Upper lobe of left lung (tissue), 6 donors: ENCODE results near the gene SLC26A1. TPM values are rescaled to one million over a fixed set of nuclear protein-coding genes. Genes with fewer than 3 reads are reported as not detected.

Experiments
- ATAC-seq, 2 donors: fragments of 200-7000 bp; cut with Tn5 transposase; one replicate each; pipeline ENCODE4 v1.9.1; 2022; ENCODE audit warnings: mild to moderate bottlenecking in 2 of 2, moderate library complexity in 2 of 2; ENCODE audit not compliant: low FRiP score in 2 of 2
- DNase-seq, 2 donors: peaks; one replicate each; pipeline ENCODE4 v3.0.0-alpha.2; 2019 to 2020
- H3K27ac ChIP-seq, 4 donors: fragments of 200-600 bp; sonication (generic); one replicate each; pipeline ENCODE4 v1.5.1; 2016 to 2019
- H3K27me3 ChIP-seq, 4 donors: fragments of 200-600 bp; sonication (generic); one replicate each; pipeline ENCODE4 v1.5.1; 2017 to 2019
- H3K36me3 ChIP-seq, 4 donors: fragments of 200-600 bp; sonication (generic); one replicate each; pipeline ENCODE4 v1.5.1; 2016 to 2019
- H3K4me1 ChIP-seq, 4 donors: fragments of 200-600 bp; sonication (generic); one replicate each; pipeline ENCODE4 v1.5.1; 2018 to 2019
- H3K4me3 ChIP-seq, 4 donors: fragments of 200-600 bp; sonication (generic); one replicate each; pipeline ENCODE4 v1.5.1; 2017 to 2019; ENCODE audit warnings: mild to moderate bottlenecking in 2 of 4, moderate library complexity in 1 of 4
- H3K9me3 ChIP-seq, 4 donors: fragments of 200-600 bp; sonication (generic); one replicate each; pipeline ENCODE4 v1.5.1; 2018 to 2019
- CTCF ChIP-seq, 6 experiments: fragments of 450-650 bp in 4 of 6; fragments of 200-600 bp in 2 of 6; sonication (generic) in 2 of 6; IDR thresholded peaks; one replicate each; pipeline ENCODE4 v1.5.1; 2016 to 2019; ENCODE audit warnings: antibody characterized with exemption in 6 of 6
- EP300 ChIP-seq, 4 donors: sonication (generic); formaldehyde crosslinking; IDR thresholded peaks; one replicate each; pipeline ENCODE4 v1.5.1; 2017; ENCODE audit warnings: antibody characterized with exemption in 4 of 4, control low read depth in 2 of 4
- POLR2A ChIP-seq, 4 donors: fragments of 450-650 bp; IDR thresholded peaks; one replicate each; pipeline ENCODE4 v1.5.1; 2016 to 2017; ENCODE audit warnings: antibody characterized with exemption in 4 of 4, mild to moderate bottlenecking in 2 of 4
- POLR2AphosphoS5 ChIP-seq, 2 donors: sonication (generic); formaldehyde crosslinking; IDR thresholded peaks; one replicate each; pipeline ENCODE4 v1.5.1; 2017; ENCODE audit warnings: antibody characterized with exemption in 2 of 2
- WGBS, 2 donors: methylation state at CpG; one replicate each; pipeline ENCODE4 v1.1.5; 2017 to 2018; 5-methylcytosine and 5-hydroxymethylcytosine counted together
- total RNA-seq, 6 donors: library from RNA; depleted of rRNA in 4 of 6; stranded (reverse); fragments of >200 nt in 4 of 6; gene quantifications; one replicate each; pipeline versions ENCODE4 v1.1.0 to v1.2.1, GENCODE V29; 2016 to 2021
- donor health status: DM: no; HTN: no; CAD: no; lungs with moderate emphysema.
- donor health status: DM: no; HTN: yes; CAD: no; lungs with severe emphysema.

The SLC26A1 gene
- total RNA-seq, 6 donors from 2014 or later, result 0.39 to 2.1 (median 0.68) TPM

- H3K9me3 ChIP-seq, result no peaks in the 10 kb centered on the region
- peaks cover 0 to 8% (median 0%) of the 10 kb centered on the region in 4 donors for H3K27me3 ChIP-seq
- peak in 1 of 2 donors; percentile 66 for DNase-seq
- no peaks in the 10 kb centered on the region for H3K36me3 ChIP-seq
- 80 to 82% methylated on average over 1 to 9 of the region's 10 CpGs for WGBS, 2 donors
- H3K4me1 ChIP-seq, result peaks cover 0 to 11% (median 9%) of the 10 kb centered on the region in 4 donors
- no peak for ATAC-seq
- H3K27ac ChIP-seq, result no peak overlapping the region
- TF ChIP-seq CTCF (IDR thresholded peaks at IDR 0.05), result no peak
- TF ChIP-seq POLR2AphosphoS5 (IDR thresholded peaks at IDR 0.05), result no peak
- no peak for TF ChIP-seq EP300 (IDR thresholded peaks at IDR 0.05)
- no peak for TF ChIP-seq POLR2A (IDR thresholded peaks at IDR 0.05)
- no peak overlapping the region for H3K4me3 ChIP-seq
Measured at GRCh38 chr4:1032861-1033260, 39.7 kb upstream of the SLC26A1 start.

GRCh38 chr4:1031956-1032795 lies 39.0 kb upstream of the SLC26A1 start:
- ATAC-seq (no peak), DNase-seq (peak in 1 of 2 donors; percentile 81)
- H3K9me3 ChIP-seq, result no peaks in the 10 kb centered on the region
- WGBS, 2 donors, result 50 to 61% methylated on average over 18 to 36 of the region's 37 CpGs
- no peak for TF ChIP-seq CTCF (IDR thresholded peaks at IDR 0.05)
- no peak for TF ChIP-seq POLR2A (IDR thresholded peaks at IDR 0.05)
- no peak for TF ChIP-seq POLR2AphosphoS5 (IDR thresholded peaks at IDR 0.05)
- peaks cover 0 to 11% (median 9%) of the 10 kb centered on the region in 4 donors for H3K4me1 ChIP-seq
- no peaks in the 10 kb centered on the region for H3K36me3 ChIP-seq
- peaks cover 0 to 8% (median 0%) of the 10 kb centered on the region in 4 donors for H3K27me3 ChIP-seq
- H3K27ac ChIP-seq, result no peak overlapping the region
- H3K4me3 ChIP-seq, result no peak overlapping the region

GRCh38 chr4:1031346-1031745 lies 38.1 kb upstream of the SLC26A1 start:
- WGBS, 2 donors, result 67 to 72% methylated on average over 2 to 8 of the region's 8 CpGs
- no peak for ATAC-seq
- peak in 1 of 2 donors; percentile 72 for DNase-seq
- TF ChIP-seq POLR2AphosphoS5 (IDR thresholded peaks at IDR 0.05), result no peak
- no peak for TF ChIP-seq CTCF (IDR thresholded peaks at IDR 0.05)
- no peak for TF ChIP-seq EP300 (IDR thresholded peaks at IDR 0.05)
- no peak for TF ChIP-seq POLR2A (IDR thresholded peaks at IDR 0.05)
- Histone ChIP-seq H3K27ac (no peak overlapping the region), H3K27me3 (peaks cover 0 to 8% (median 0%) of the 10 kb centered on the region in 4 donors), H3K4me3 (no peak overlapping the region), H3K4me1 (peaks cover 0 to 11% (median 9%) of the 10 kb centered on the region in 4 donors), H3K36me3 (no peaks in the 10 kb centered on the region), H3K9me3 (no peaks in the 10 kb centered on the region)

- ATAC-seq (no peak), DNase-seq (peak in 1 of 2 donors; percentile 72)
- H3K27me3 ChIP-seq, result peaks cover 0 to 8% (median 0%) of the 10 kb centered on the region in 4 donors
- H3K9me3 ChIP-seq, result no peaks in the 10 kb centered on the region
- TF ChIP-seq EP300 (IDR thresholded peaks at IDR 0.05) (no peak), POLR2AphosphoS5 (IDR thresholded peaks at IDR 0.05) (no peak), CTCF (IDR thresholded peaks at IDR 0.05) (no peak), POLR2A (IDR thresholded peaks at IDR 0.05) (no peak)
- H3K4me3 ChIP-seq, result no peak overlapping the region
- peaks cover 0 to 6% (median 0%) of the 10 kb centered on the region in 4 donors for H3K36me3 ChIP-seq
- 65 to 90% methylated on average over 2 to 16 of the region's 16 CpGs for WGBS, 2 donors
- no peak overlapping the region for H3K27ac ChIP-seq
- H3K4me1 ChIP-seq, result peaks cover 0 to 11% (median 9%) of the 10 kb centered on the region in 4 donors
Measured at GRCh38 chr4:1030559-1030958, 37.4 kb upstream of the SLC26A1 start.
